ENCODE measurements around the gene KDM8.
A peak's percentile ranks its signal among the peaks of the same experiment; 100 is the strongest.

The KDM8 gene

DNA sequence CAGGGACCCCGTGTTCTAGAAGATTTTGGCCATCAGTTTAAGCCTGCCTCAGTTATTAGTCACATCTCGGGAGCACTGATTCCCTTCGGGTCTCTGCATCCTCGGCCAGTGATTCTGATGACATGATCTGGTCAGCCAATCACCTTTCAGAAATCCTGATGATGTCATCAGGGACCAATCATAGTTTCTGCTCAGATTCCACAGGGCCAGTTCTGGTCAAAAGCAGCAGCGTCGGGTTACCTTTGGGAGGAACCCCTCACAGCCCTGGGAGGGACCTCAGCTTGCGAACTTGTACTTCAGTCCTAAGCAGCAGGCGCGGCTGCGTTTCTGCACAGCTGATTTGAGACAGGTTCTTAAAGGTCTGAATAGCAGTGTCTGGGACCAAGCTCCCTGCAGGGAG, 13.9 kb downstream of the KDM8 start:
- no peak for DNase-seq

DNA sequence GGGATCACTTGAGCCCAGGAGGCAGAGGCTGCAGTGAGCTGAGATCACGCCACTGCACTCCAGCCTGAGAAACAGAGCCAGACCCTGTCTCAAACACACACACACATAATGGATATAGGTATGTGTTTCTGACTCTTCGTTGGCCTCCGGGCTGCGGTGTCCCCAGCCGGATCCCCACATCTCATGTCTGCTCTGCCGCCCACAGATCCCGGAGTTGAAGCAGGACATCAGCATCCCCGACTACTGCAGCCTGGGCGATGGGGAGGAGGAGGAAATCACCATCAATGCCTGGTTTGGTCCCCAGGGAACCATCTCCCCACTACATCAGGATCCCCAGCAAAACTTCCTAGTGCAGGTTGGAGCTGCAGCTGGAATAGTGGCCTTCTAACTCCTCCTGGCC, 15.4 kb downstream of the KDM8 start:
- no peak for DNase-seq

DNA sequence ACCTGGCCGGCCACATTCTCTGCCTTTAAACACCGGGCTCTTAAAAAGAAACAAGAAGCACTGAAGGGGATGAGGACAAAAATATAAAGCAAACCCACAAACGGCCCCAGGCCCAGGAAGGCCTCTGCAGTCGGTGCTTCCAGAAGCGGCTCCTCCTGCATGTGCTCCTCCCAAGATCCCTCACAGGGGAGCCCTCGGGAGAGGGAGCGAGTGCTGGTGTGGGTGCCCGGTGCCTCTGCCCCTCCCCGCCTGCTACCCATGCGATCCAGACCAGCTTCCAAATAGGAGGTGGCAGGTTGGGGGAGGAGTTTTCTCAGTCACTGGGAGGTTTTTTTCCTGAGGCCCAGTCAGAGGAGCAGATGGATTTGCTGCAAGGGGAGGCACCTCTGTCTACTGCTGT, 15.8 kb downstream of the KDM8 start:
- no peak for DNase-seq

- DNase-seq: no peak
These were observed 16.8 kb downstream of the KDM8 start for GRCh38 chr16:27220120-27220519.

GRCh38 chr16:27220527-27220926, 17.2 kb downstream of the KDM8 start:
- DNase-seq: no peak

DNA sequence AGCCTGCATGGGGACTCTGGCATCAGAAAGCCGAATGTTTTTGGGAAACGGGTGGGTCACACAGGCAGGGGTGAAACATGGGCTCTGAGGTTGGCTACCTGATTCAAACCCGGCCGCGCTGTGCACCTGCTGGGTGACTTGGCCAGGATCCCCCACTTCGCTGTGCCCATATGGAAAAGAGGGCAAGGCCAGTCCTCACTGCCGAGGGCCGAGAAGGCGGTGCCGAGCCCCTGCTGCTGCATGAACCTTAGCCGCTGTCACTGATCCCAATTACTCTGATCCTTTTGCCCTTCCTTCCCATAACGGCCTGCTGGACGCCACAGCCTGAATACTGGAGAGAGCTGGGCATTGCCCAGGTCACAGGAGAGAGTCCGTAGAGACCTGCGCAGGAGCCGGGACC, 17.7 kb downstream of the KDM8 start:
- no peak for DNase-seq

GRCh38 chr16:27221576-27222248, 18.4 kb downstream of the KDM8 start:
- no peak for DNase-seq

DNA sequence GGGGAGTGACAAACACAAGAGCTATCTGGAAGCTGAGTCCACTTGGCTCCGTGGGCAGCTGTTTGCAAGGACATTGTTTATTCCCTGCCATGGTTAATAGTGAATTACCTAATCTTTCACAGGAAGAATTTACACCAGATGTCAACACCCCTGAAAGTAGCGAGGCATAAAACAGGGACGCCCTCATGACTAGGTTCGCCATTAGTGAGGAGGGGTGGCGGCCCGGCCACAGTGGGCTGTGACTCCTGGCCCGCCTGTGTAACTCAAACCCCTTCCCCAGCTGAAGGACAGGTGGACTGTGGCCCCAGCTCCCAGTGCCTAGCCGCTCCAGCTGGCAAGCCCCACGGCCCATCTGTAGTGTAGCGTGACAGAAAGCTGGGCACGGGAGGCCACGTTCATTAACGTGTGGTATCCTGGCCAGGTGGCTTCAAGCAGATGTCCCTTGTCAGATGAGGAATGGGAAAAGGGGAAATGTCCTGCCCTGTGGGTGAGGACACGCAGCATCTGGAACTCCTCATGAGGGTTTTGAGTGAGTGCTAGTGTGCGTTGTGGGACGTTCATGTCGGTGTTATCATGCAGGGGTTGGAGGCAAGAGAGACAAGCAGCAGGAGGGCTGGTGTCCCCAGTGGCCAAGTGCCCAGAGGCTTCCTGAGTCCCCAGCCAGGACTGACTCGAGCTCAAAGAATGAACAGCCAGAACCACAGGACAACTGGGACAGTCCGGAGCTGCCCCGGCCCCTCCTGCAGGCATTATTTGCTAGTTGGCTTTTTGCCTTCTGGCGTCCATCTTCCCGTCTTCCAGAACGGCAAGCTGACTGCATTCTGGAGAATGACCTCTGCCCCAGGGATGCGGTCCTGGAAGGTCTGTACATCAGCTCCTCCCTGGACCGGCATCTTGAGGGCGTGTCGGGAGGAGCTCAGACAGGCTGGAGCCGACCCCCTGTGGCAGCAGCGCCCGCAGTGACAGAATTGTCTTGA, 19.2 kb downstream of the KDM8 start:
- no peak for DNase-seq

- no peak for DNase-seq
These were observed 19.9 kb downstream of the KDM8 start for GRCh38 chr16:27223226-27223610.

- DNase-seq: no peak
These were observed 20.4 kb downstream of the KDM8 start for GRCh38 chr16:27223701-27224100.

DNA sequence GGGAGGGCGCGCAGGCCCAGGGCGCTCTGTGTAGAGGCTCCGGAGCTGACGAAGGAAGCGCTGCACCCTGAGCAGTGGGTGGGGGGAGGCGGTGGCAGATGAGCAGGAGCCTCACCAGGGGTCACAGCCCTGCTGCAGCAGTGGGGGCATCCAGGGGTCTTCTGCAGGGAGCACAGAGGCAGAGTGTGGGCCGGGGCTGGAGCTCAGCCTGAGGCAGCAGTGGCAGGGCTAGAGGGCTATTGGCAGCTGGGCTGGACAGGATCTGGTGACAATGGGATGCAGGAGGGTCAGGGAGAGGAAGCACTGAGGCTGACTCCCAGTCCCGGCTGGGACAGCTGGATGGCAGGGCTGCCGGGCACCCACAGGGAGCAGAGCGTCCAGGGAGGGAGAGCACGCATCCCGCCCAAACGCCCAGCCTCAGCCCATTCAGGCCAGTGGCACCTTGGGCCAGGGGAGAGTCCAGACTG, 21.0 kb downstream of the KDM8 start:
- DNase-seq: no peak

DNA sequence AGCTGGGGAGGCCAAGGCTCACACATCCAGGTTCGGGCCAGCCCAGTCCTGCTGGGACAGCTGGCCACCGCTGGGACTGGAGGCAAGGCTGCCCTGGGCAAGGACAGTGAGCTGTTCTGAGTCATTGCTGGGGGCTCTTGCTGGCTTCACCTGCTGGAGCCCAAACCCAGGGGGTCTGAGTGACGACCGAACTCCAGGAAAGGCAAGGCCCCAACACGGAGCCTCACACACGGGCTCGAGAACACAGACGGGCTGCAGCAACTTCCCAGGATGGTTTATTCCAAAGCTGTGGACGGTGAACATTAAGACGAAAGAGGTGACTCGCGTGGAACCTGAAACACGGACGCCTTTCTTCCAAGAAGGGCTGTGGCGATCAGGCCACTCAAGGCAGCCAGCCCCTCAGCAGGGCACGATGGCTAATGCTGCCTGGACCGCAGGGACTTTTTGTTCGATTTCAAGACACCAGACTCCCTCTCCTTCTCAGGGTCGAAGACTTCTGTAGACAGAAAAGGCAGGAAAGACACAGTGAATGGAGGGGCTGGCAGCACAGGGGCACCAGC, 21.5 kb downstream of the KDM8 start:
- DNase-seq: no peak

GRCh38 chr16:27225536-27226360, 22.4 kb downstream of the KDM8 start:
- DNase-seq: no peak

DNA sequence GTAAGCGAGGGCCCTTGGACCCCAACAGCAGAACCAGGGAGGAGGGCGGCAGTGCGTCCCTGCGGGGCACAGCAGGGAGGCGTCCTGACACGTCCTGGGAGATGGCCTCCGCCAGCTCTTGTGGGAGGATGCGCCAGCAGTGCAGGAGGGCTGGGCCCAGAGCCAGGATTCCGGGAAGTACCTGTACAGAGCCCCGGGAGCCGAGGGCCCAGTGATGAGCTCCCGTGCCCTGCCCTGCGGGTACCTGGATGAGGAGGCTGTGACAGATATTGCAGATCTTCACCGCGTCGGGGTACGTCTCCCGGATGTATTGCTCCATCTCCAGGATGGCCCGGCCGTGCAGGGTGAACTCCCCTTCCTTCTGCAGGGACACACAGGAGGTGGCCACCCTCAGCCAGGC, 23.1 kb downstream of the KDM8 start:
- DNase-seq: no peak

GRCh38 chr16:27226976-27227705, 23.8 kb downstream of the KDM8 start:
- DNase-seq: no peak

DNA sequence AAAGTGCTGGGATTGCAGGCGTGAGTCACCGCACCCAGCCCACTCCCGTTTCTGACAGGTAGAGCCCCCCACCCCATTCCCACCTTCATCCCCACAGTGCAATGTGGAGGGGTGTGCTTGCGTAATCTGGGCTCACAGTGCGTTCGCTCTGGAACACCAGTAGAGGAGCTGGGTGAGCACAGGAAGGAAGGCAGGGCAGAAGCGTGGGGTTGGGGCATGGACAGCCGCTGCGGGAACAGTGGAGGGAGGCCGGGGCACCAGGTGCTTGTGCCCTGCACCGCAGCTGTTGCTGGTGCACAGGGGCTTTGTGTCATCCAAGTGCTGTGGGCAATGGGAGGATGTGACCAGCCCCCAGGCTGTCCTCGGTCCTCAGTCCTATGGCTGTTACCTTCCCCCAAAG, 24.7 kb downstream of the KDM8 start:
- no peak for DNase-seq

- no peak for DNase-seq
These were observed 25.5 kb downstream of the KDM8 start for GRCh38 chr16:27228621-27229501.

- DNase-seq: no peak
These were observed 26.7 kb downstream of the KDM8 start for GRCh38 chr16:27229891-27230470.

- DNase-seq: peak; percentile 79
These were observed 27.3 kb downstream of the KDM8 start for GRCh38 chr16:27230562-27231001.

GRCh38 chr16:27231692-27232060, 28.4 kb downstream of the KDM8 start:
- DNase-seq: no peak

Data from CD4-positive, alpha-beta T cell treated with Interleukin-21 for 1 hour (primary cell).